ENCODE results near the gene BIRC2. TPM values are rescaled to one million over a fixed set of nuclear protein-coding genes. Genes with fewer than 3 reads are reported as not detected.

BIRC2 gene
- total and polyA plus RNA-seq, 4 donors: 14.1 to 46.7 (median 29.5) TPM

- no peak overlapping the region for H3K9ac ChIP-seq (ENCODE audit: low read depth in 1 of 2, low read length in 2 of 2)
- no peaks in the 10 kb centered on the region for H3K27me3 ChIP-seq (ENCODE audit: control insufficient read depth in 4 of 4, insufficient read depth in 4 of 4, low read length in 3 of 4)
- DNase-seq (ENCODE audit: low spot score): no peak
- H3K4me1 ChIP-seq (ENCODE audit: control insufficient read depth in 4 of 4, insufficient read depth in 4 of 4, low read length in 3 of 4): no peaks in the 10 kb centered on the region
- no peaks in the 10 kb centered on the region for H3K9me3 ChIP-seq (ENCODE audit: control insufficient read depth in 4 of 4, low read length in 3 of 4)
- H3K36me3 ChIP-seq (ENCODE audit: control insufficient read depth in 4 of 4, insufficient read depth in 3 of 4, low read depth in 1 of 4, low read length in 3 of 4): peaks cover 5 to 40% (median 26%) of the 10 kb centered on the region in 4 donors
- no peak overlapping the region for H3K4me3 ChIP-seq (ENCODE audit: low read depth in 1 of 3, low read length in 3 of 3)
- no peak overlapping the region for H3K27ac ChIP-seq (ENCODE audit: low read depth in 1 of 2, low read length in 2 of 2)
- TF ChIP-seq, protein P1, sequence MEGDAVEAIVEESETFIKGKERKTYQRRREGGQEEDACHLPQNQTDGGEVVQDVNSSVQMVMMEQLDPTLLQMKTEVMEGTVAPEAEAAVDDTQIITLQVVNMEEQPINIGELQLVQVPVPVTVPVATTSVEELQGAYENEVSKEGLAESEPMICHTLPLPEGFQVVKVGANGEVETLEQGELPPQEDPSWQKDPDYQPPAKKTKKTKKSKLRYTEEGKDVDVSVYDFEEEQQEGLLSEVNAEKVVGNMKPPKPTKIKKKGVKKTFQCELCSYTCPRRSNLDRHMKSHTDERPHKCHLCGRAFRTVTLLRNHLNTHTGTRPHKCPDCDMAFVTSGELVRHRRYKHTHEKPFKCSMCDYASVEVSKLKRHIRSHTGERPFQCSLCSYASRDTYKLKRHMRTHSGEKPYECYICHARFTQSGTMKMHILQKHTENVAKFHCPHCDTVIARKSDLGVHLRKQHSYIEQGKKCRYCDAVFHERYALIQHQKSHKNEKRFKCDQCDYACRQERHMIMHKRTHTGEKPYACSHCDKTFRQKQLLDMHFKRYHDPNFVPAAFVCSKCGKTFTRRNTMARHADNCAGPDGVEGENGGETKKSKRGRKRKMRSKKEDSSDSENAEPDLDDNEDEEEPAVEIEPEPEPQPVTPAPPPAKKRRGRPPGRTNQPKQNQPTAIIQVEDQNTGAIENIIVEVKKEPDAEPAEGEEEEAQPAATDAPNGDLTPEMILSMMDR (IDR thresholded peaks at IDR 0.05; ENCODE audit: low read depth, low read length, missing input control): no peak
- TF ChIP-seq FOXA2 (IDR thresholded peaks at IDR 0.05) (no peak), EGR1 (IDR thresholded peaks at IDR 0.05; ENCODE audit: low read depth in 2 of 2) (no peak), HNF4A (conservative IDR thresholded peaks at IDR 0.05) (no peak), ATF3 (IDR thresholded peaks at IDR 0.05) (no peak), GABPA (IDR thresholded peaks at IDR 0.05 in 1 of 2, conservative IDR thresholded peaks at IDR 0.05 in 1 of 2) (no peak), JUND (IDR thresholded peaks at IDR 0.05) (no peak), HNF4G (IDR thresholded peaks at IDR 0.05) (no peak), RXRA (IDR thresholded peaks at IDR 0.05) (no peak), ZBTB33 (IDR thresholded peaks at IDR 0.05) (no peak), NR2F2 (IDR thresholded peaks at IDR 0.05) (no peak), FOXA1 (IDR thresholded peaks at IDR 0.05) (no peak), TAF1 (conservative IDR thresholded peaks at IDR 0.05) (no peak), SP1 (IDR thresholded peaks at IDR 0.05) (no peak), RAD21 (IDR thresholded peaks at IDR 0.05) (no peak), YY1 (IDR thresholded peaks at IDR 0.05) (no peak)
- TF ChIP-seq, protein P2, sequence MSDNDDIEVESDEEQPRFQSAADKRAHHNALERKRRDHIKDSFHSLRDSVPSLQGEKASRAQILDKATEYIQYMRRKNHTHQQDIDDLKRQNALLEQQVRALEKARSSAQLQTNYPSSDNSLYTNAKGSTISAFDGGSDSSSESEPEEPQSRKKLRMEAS (IDR thresholded peaks at IDR 0.05): no peak
- TF ChIP-seq, protein P3, sequence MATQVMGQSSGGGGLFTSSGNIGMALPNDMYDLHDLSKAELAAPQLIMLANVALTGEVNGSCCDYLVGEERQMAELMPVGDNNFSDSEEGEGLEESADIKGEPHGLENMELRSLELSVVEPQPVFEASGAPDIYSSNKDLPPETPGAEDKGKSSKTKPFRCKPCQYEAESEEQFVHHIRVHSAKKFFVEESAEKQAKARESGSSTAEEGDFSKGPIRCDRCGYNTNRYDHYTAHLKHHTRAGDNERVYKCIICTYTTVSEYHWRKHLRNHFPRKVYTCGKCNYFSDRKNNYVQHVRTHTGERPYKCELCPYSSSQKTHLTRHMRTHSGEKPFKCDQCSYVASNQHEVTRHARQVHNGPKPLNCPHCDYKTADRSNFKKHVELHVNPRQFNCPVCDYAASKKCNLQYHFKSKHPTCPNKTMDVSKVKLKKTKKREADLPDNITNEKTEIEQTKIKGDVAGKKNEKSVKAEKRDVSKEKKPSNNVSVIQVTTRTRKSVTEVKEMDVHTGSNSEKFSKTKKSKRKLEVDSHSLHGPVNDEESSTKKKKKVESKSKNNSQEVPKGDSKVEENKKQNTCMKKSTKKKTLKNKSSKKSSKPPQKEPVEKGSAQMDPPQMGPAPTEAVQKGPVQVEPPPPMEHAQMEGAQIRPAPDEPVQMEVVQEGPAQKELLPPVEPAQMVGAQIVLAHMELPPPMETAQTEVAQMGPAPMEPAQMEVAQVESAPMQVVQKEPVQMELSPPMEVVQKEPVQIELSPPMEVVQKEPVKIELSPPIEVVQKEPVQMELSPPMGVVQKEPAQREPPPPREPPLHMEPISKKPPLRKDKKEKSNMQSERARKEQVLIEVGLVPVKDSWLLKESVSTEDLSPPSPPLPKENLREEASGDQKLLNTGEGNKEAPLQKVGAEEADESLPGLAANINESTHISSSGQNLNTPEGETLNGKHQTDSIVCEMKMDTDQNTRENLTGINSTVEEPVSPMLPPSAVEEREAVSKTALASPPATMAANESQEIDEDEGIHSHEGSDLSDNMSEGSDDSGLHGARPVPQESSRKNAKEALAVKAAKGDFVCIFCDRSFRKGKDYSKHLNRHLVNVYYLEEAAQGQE (IDR thresholded peaks at IDR 0.05): no peak
Observed at GRCh38 chr11:102378818-102379217, 31.8 kb downstream of the BIRC2 start.

Measured in liver (tissue), 9 donors.